K562 (cell line): ENCODE measurements around the gene ANK3. TPM values are rescaled to one million over a fixed set of nuclear protein-coding genes. Genes with fewer than 3 reads are reported as not detected.

Source experiments
- ATAC-seq: fragments of 200-7000 bp; cut with Tn5 transposase; 3 replicates; pipeline ENCODE4 v1.9.1; 2020; ENCODE audit warnings: moderate library complexity
- BruUV-seq: library from RNA; stranded (reverse); fragments of 400-500 nt; replicated peaks from 2 replicates; lab custom pipeline; 2021; lab: Mats Ljungman, UMichigan
- CTCF ChIA-PET: fragments of 300-600 bp; formaldehyde crosslinking; extraction: SDS; loops from one replicate; lab custom pipeline; 2021; ENCODE audit warnings: low intra/inter-chr PET ratio; lab: Yijun Ruan, JAX
- POLR2A ChIA-PET: fragments of 300-600, 350-650 bp; sonication (Branson Sonifier 250); formaldehyde crosslinking; extraction: SDS; loops from one replicate; lab custom pipeline; 2021; ENCODE audit warnings: antibody characterized with exemption, inconsistent platforms; lab: Yijun Ruan, JAX
- DNase-seq, 4 experiments: peaks; one replicate each; pipeline versions ENCODE4 v3.0.0 to v3.0.0-alpha.2; 2011 to 2018; ENCODE audit warnings: low spot score in 3 of 4, mixed read lengths in 3 of 4; ENCODE audit errors: extremely low read depth in 1 of 4
- FAIRE-seq: peaks from 2 replicates; lab custom pipeline; 2011; peaks lifted over from hg19 to GRCh38; lab: Jason Lieb, UNC
- H2AFZ ChIP-seq: 2 replicates; pipeline ENCODE4 v1.6.0; 2011; ENCODE audit warnings: low read depth, low read length, control low read depth, inconsistent platforms
- H3K27ac ChIP-seq: fragments of 200-600 bp; 3 replicates; pipeline ENCODE4 v1.8.0; 2011; ENCODE audit warnings: low read depth, mild to moderate bottlenecking, control low read depth, inconsistent platforms, low read length, moderate library complexity, mixed read lengths; ENCODE audit errors: extremely low read depth
- H3K27me3 ChIP-seq, 2 experiments: fragments of 300-600 bp in 1 of 2; 2 replicates in 1 of 2; 3 replicates in 1 of 2; pipeline versions ENCODE4 v1.6.0 to v1.8.0; 2011; ENCODE audit warnings: inconsistent platforms in 2 of 2, low read length in 2 of 2, mild to moderate bottlenecking in 1 of 2, mixed read lengths in 1 of 2, moderate library complexity in 1 of 2; ENCODE audit not compliant: control insufficient read depth in 2 of 2, insufficient read depth in 2 of 2
- H3K36me3 ChIP-seq: fragments of 300-600 bp; 3 replicates; pipeline ENCODE4 v1.8.0; 2011; ENCODE audit warnings: mild to moderate bottlenecking, low read length, inconsistent platforms; ENCODE audit not compliant: control insufficient read depth, insufficient read depth
- H3K4me1 ChIP-seq, 2 experiments: fragments of 200-600 bp in 1 of 2; replicated peaks in 1 of 2; 2 replicates in 1 of 2; 3 replicates in 1 of 2; pipeline versions ENCODE4 v1.5.1 to v1.8.0; 2011; ENCODE audit warnings: inconsistent platforms in 2 of 2, low read length in 2 of 2, mild to moderate bottlenecking in 1 of 2, mixed read lengths in 1 of 2, moderate library complexity in 1 of 2; ENCODE audit not compliant: control insufficient read depth in 2 of 2, insufficient read depth in 2 of 2
- H3K4me2 ChIP-seq: 2 replicates; pipeline ENCODE4 v1.6.1; 2011; ENCODE audit warnings: low read length, control low read depth, inconsistent platforms, mixed read lengths; ENCODE audit not compliant: insufficient read depth
- H3K4me3 ChIP-seq: fragments of 200-600 bp; sonication (generic), shearing (Covaris generic); 2 replicates; pipeline ENCODE4 v1.5.1; 2016; ENCODE audit warnings: control low read depth, inconsistent platforms
- H3K79me2 ChIP-seq: fragments of 200-600 bp; 3 replicates; pipeline ENCODE4 v1.8.0; 2011; ENCODE audit warnings: low read length, inconsistent platforms; ENCODE audit not compliant: control insufficient read depth, insufficient read depth
- H3K9ac ChIP-seq, 2 experiments: 2 replicates each; pipeline versions ENCODE4 v1.6.0 to v1.6.1; 2011; ENCODE audit warnings: low read depth in 2 of 2, low read length in 2 of 2, control low read depth in 1 of 2, inconsistent platforms in 1 of 2, mild to moderate bottlenecking in 1 of 2, mixed read lengths in 1 of 2; ENCODE audit not compliant: insufficient read depth in 1 of 2
- H3K9me1 ChIP-seq: one replicate; pipeline ENCODE4 v1.6.0; 2011; ENCODE audit warnings: inconsistent platforms, mild to moderate bottlenecking, low read length, moderate library complexity; ENCODE audit not compliant: control insufficient read depth, insufficient read depth
- H3K9me3 ChIP-seq: replicated peaks from 2 replicates; pipeline ENCODE4 v1.5.1; 2011; ENCODE audit warnings: low read depth, low read length, inconsistent platforms; ENCODE audit not compliant: control insufficient read depth, insufficient read depth
- H4K20me1 ChIP-seq: replicated peaks from 2 replicates; pipeline ENCODE4 v1.6.1; 2011; ENCODE audit warnings: low read length, inconsistent platforms, mixed read lengths; ENCODE audit not compliant: control insufficient read depth, insufficient read depth
- CBX3 ChIP-seq, 2 experiments: IDR thresholded peaks; 1 replicate in 1 of 2; 2 replicates in 1 of 2; pipeline ENCODE4 v1.6.1; 2012; ENCODE audit warnings: inconsistent platforms in 2 of 2, low read length in 2 of 2, borderline replicate concordance in 1 of 2, control low read depth in 1 of 2
- CEBPB ChIP-seq: fragments of 450-650 bp; IDR thresholded peaks from 2 replicates; pipeline ENCODE4 v1.6.1; 2016; ENCODE audit warnings: missing genetic modification characterization, missing compliant biosample characterization
- HDAC1 ChIP-seq, 2 experiments: fragments of 450-650 bp; IDR thresholded peaks; 2 replicates each; pipeline ENCODE4 v1.6.1; 2016 to 2017; ENCODE audit warnings: inconsistent platforms in 1 of 2, mild to moderate bottlenecking in 1 of 2, moderate library complexity in 1 of 2
- MNT ChIP-seq, 2 experiments: fragments of 450-650 bp; conservative IDR thresholded peaks; 2 replicates each; pipeline ENCODE4 v1.6.1; 2017; ENCODE audit warnings: mild to moderate bottlenecking in 2 of 2, moderate library complexity in 2 of 2
- NFIX ChIP-seq: fragments of 250-450 bp; sonication (Bioruptor Pico); IDR thresholded peaks from 2 replicates; pipeline ENCODE4 v1.4.0; 2020; ENCODE audit warnings: low read depth, mild to moderate bottlenecking, moderate library complexity
- RAD21 ChIP-seq, 2 experiments: fragments of 250-450 bp in 1 of 2; fragments of 450-650 bp in 1 of 2; sonication (Bioruptor Pico) in 1 of 2; formaldehyde crosslinking in 1 of 2; IDR thresholded peaks in 1 of 2; conservative IDR thresholded peaks in 1 of 2; 2 replicates each; pipeline versions ENCODE4 v1.4.0 to v1.8.0; 2020 to 2022; ENCODE audit warnings: mild to moderate bottlenecking in 2 of 2, moderate library complexity in 1 of 2
- THRAP3 ChIP-seq: fragments of 450-650 bp; IDR thresholded peaks from 2 replicates; pipeline ENCODE4 v1.6.1; 2016; ENCODE audit warnings: mild to moderate bottlenecking, inconsistent platforms, borderline replicate concordance
- TSHZ1 ChIP-seq: fragments of 250-450 bp; sonication (Bioruptor Pico); IDR thresholded peaks from 2 replicates; pipeline ENCODE4 v1.4.0; 2020; ENCODE audit warnings: mild to moderate bottlenecking, moderate library complexity
- U2AF1 ChIP-seq: fragments of 200-400 bp; formaldehyde crosslinking; optimal IDR thresholded peaks from 2 replicates; pipeline ENCODE3; 2017; ENCODE audit warnings: mild to moderate bottlenecking, low read depth, low read length, moderate library complexity
- ZNF253 ChIP-seq: fragments of 250-450 bp; sonication (Bioruptor Pico); conservative IDR thresholded peaks from 2 replicates; pipeline ENCODE4 v1.6.1; 2021; ENCODE audit warnings: mild to moderate bottlenecking
- WGBS: fragments of 100-300 bp; shearing (Covaris generic); methylation state at CpG from one replicate; pipeline ENCODE4 v1.1.6; 2016; ENCODE audit warnings: low coverage, mixed read lengths; ENCODE audit not compliant: insufficient coverage; ENCODE audit errors: missing lambda C conversion rate; 5-methylcytosine and 5-hydroxymethylcytosine counted together
- in situ Hi-C: fragments of 300-500 bp; cut with MboI; formaldehyde crosslinking; loops from 4 replicates; pipeline ENCODE4 v1.15.0; 2018; ENCODE audit warnings: inconsistent platforms, mixed read lengths
- intact Hi-C: fragments of 100-400 bp; cut with micrococcal nuclease; formaldehyde crosslinking; loops from 2 replicates; pipeline ENCODE4 v1.14.2; 2022
- polyA plus RNA-seq, 8 experiments: library from polyadenylated mRNA; depleted of rRNA in 4 of 8; stranded (reverse) in 5 of 8; unstranded in 3 of 8; fragments of >200 nt; fragmentation: Nextera tagmentation in 2 of 8; fragmentation: Illumina TruSeq in 1 of 8; extraction: Ambion mirVana in 2 of 8; extraction: Trizol in 1 of 8; gene quantifications; 2 replicates each; pipeline versions ENCODE4 v1.2.1 to v1.2.3, GENCODE V29; 2011 to 2014; ENCODE audit warnings: inconsistent platforms in 1 of 8, missing spikeins in 1 of 8
- total RNA-seq, 7 experiments: library from RNA; depleted of rRNA in 6 of 7; stranded (reverse); fragments of >200 nt in 6 of 7; fragmentation: Illumina TruSeq in 2 of 7; extraction: Trizol in 2 of 7; gene quantifications; 2 replicates each; pipeline versions ENCODE4 v1.2.1 to v1.2.3, GENCODE V29; 2011 to 2021; ENCODE audit warnings: low replicate concordance in 1 of 7

Gene ANK3
- total and polyA plus RNA-seq, 9 of the 15 experiments (the other 6 are each of a cell fraction or from before 2014, with no cell fraction given) = 10.0 to 32.3 (median 17.9) TPM

GRCh38 chr10:60009276-60009675 lies 380.4 kb downstream of the ANK3 start (continued):
- no peak for TF ChIP-seq ZNF253 (CRISPR knock-in tag)
- no peak for TF ChIP-seq NFIX (CRISPR knock-in tag)
- TF ChIP-seq THRAP3 = no peak

GRCh38 chr10:60008816-60009215 lies 380.9 kb downstream of the ANK3 start:
- Histone ChIP-seq H3K4me2 (no peak overlapping the region), H3K9me3 (no peaks in the 10 kb centered on the region), H3K9me1 (no peaks in the 10 kb centered on the region), H3K27ac (no peak overlapping the region), H3K27me3 (peaks cover 9 to 11% of the 10 kb centered on the region in 2 experiments; a peak in 4 of 5 replicates), H3K9ac (no peak overlapping the region), H3K4me3 (no peak overlapping the region), H3K36me3 (no peaks in the 10 kb centered on the region), H2AFZ (no peak overlapping the region), H4K20me1 (no peaks in the 10 kb centered on the region), H3K4me1 (no peaks in the 10 kb centered on the region), H3K79me2 (no peaks in the 10 kb centered on the region)
- ChIA-PET CTCF (no interaction called here), POLR2A (no interaction called here)
- intact Hi-C loops = no loop called here
- in situ Hi-C loops = no loop called here
- TF ChIP-seq TSHZ1 (CRISPR knock-in tag) (no peak), MNT (conservative IDR thresholded peaks at IDR 0.05) (no peak), U2AF1 (no peak), RAD21 (CRISPR knock-in tag; conservative IDR thresholded peaks at IDR 0.05 in 1 of 2, IDR thresholded peaks at IDR 0.05 in 1 of 2) (peak in 1 of 2 experiments; percentile 6; a peak in 1 of 4 replicates), HDAC1 (IDR thresholded peaks at IDR 0.05) (no peak), CEBPB (tag) (no peak), CBX3 (IDR thresholded peaks at IDR 0.05; ENCODE audit: borderline replicate concordance in 1 of 2, low read length in 2 of 2) (no peak)
- no peak for DNase-seq
- 0% methylated on average over 4 of the region's 4 CpGs for WGBS
- ATAC-seq = no peak
- BruUV-seq = no TSS peak
- no peak for FAIRE-seq
